ENCODE data around the gene AGMAT. TPM values are rescaled to one million over a fixed set of nuclear protein-coding genes. Genes with fewer than 3 reads are reported as not detected.

The AGMAT gene
- total and polyA plus RNA-seq, 2 of the 13 experiments (the other 11 are each of a cell fraction or from before 2014, with no cell fraction given): 59.1 to 174 TPM

DNA sequence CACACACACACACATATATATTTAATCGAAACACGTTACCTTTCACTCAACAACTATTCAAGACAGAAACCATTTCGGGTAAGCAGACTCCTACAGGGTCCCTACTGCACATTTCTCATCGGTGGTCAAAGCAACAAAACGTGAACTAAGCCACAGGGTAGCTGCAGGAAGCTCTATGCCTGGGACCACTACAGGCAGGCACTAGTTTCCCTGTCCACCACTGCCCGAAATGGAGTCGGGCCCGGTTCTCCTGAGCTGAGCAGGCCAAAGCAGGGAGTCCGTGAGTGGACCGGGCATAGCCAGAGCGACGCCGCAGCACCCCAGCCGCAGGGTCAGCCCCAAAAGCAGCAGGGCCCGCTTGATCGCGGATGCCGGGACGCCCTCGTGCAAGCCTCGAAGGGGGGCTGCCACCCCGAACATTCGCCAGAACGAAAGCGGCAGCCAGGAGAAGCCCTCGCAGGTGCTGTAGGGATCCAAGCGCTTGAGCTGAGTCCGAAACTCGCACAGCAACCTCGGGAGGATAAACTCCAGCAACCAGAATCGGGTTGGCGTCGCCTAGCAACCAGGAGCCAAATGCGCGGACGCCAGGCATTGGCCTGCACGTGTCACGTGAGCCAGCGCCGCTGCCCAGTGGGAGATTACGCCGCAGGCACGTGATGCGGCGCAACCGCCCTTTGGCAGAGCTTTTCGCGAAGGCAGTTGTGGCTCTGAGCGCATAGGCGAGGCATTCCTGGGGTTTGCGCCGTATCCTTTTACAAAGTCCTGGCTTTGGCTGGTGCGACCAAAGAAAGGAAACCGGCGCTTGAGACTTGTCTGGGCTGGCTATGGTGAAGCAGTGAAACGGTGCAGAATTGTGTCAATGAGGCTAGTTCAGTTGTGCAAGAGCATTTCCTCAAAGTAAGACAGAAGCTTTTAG, 18.5 kb upstream of the AGMAT start (continued):
- TF ChIP-seq, protein P1, sequence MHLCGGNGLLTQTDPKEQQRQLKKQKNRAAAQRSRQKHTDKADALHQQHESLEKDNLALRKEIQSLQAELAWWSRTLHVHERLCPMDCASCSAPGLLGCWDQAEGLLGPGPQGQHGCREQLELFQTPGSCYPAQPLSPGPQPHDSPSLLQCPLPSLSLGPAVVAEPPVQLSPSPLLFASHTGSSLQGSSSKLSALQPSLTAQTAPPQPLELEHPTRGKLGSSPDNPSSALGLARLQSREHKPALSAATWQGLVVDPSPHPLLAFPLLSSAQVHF (CRISPR knock-in tag; IDR thresholded peaks at IDR 0.05): no peak
- TF ChIP-seq CBX5 (CRISPR knock-in tag; IDR thresholded peaks at IDR 0.05; ENCODE audit: borderline replicate concordance) (peak; percentile 83; the same call in 1 of the 2 replicates), ZXDC (CRISPR knock-in tag; IDR thresholded peaks at IDR 0.05) (no peak), ZNF773 (CRISPR knock-in tag; IDR thresholded peaks at IDR 0.05; ENCODE audit: borderline replicate concordance) (peak; percentile 75; the same call in 1 of the 2 replicates), ELF4 (CRISPR knock-in tag; IDR thresholded peaks at IDR 0.05; ENCODE audit: borderline replicate concordance) (peak; percentile 73; the same call in 1 of the 2 replicates), ZNF33B (CRISPR knock-in tag; IDR thresholded peaks at IDR 0.05) (peak; percentile 91), PTBP1 (IDR thresholded peaks at IDR 0.05; ENCODE audit: low read depth, low read length, poor library complexity, severe bottlenecking) (peak; percentile 56), HDAC2 (CRISPR knock-in tag; IDR thresholded peaks at IDR 0.05) (peak; percentile 41; the same call in 1 of the 2 replicates), SP4 (CRISPR knock-in tag; IDR thresholded peaks at IDR 0.05) (peak; percentile 44), IKZF4 (CRISPR knock-in tag; IDR thresholded peaks at IDR 0.05; ENCODE audit: borderline replicate concordance, low read depth, not compliant biosample characterization) (peak; percentile 91), HDAC6 (IDR thresholded peaks at IDR 0.05; ENCODE audit: low read depth, low read length) (no peak), ZNF292 (CRISPR knock-in tag; IDR thresholded peaks at IDR 0.05; ENCODE audit: borderline replicate concordance, low read depth) (peak; percentile 61; the same call in 1 of the 2 replicates), ZNF343 (CRISPR knock-in tag; IDR thresholded peaks at IDR 0.05) (no peak), ZMAT3 (CRISPR knock-in tag; conservative IDR thresholded peaks at IDR 0.05) (peak; percentile 96), DR1 (CRISPR knock-in tag; IDR thresholded peaks at IDR 0.05) (peak; percentile 46; the same call in 1 of the 2 replicates), GTF2F1 (IDR thresholded peaks at IDR 0.05; ENCODE audit: low read length) (peak; percentile 64; the same call in 1 of the 2 replicates), ZNF484 (CRISPR knock-in tag; IDR thresholded peaks at IDR 0.05; ENCODE audit: borderline replicate concordance, low read depth) (no peak), ETV5 (CRISPR knock-in tag; IDR thresholded peaks at IDR 0.05; ENCODE audit: borderline replicate concordance) (no peak), ZNF83 (CRISPR knock-in tag; IDR thresholded peaks at IDR 0.05; ENCODE audit: borderline replicate concordance) (peak; percentile 79), ISL2 (CRISPR knock-in tag; IDR thresholded peaks at IDR 0.05) (peak; percentile 49; the same call in 1 of the 2 replicates), POLR2AphosphoS2 (IDR thresholded peaks at IDR 0.05; ENCODE audit: low read depth, low read length) (no peak), ZNF724P (CRISPR knock-in tag; IDR thresholded peaks at IDR 0.05; ENCODE audit: borderline replicate concordance) (peak; percentile 93), ZBTB8A (CRISPR knock-in tag; IDR thresholded peaks at IDR 0.05; ENCODE audit: borderline replicate concordance, low read depth) (no peak), KAT7 (CRISPR knock-in tag; IDR thresholded peaks at IDR 0.05; ENCODE audit: borderline replicate concordance) (no peak), PRMT3 (CRISPR knock-in tag; IDR thresholded peaks at IDR 0.05; ENCODE audit: borderline replicate concordance, low read depth) (peak; percentile 96)
- TF ChIP-seq, protein P2, sequence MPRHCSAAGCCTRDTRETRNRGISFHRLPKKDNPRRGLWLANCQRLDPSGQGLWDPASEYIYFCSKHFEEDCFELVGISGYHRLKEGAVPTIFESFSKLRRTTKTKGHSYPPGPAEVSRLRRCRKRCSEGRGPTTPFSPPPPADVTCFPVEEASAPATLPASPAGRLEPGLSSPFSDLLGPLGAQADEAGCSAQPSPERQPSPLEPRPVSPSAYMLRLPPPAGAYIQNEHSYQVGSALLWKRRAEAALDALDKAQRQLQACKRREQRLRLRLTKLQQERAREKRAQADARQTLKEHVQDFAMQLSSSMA (CRISPR knock-in tag; IDR thresholded peaks at IDR 0.05): no peak; the same call in 1 of the 2 replicates
